IMR-90 (cell line): ENCODE results near the gene MYT1. TPM values are rescaled to one million over a fixed set of nuclear protein-coding genes. Genes with fewer than 3 reads are reported as not detected.

Experiments
- ATAC-seq: fragments of 200-7000 bp; cut with Tn5 transposase; 2 replicates; pipeline ENCODE4 v1.9.1; 2020; ENCODE audit warnings: low read depth, mild to moderate bottlenecking, moderate library complexity
- BruUV-seq: library from RNA; stranded (reverse); fragments of 400-500 nt; replicated peaks from 2 replicates; lab custom pipeline; 2021; lab: Mats Ljungman, UMichigan
- CTCF ChIA-PET: fragments of 300-600 bp; formaldehyde crosslinking; extraction: SDS; loops from one replicate; lab custom pipeline; 2021; ENCODE audit warnings: antibody characterized with exemption; lab: Yijun Ruan, JAX
- POLR2A ChIA-PET: fragments of 300-600 bp; sonication (Branson Sonifier 250); formaldehyde crosslinking; loops from one replicate; lab custom pipeline; 2022; ENCODE audit warnings: antibody characterized with exemption; ENCODE audit not compliant: unreplicated experiment; lab: Charles Lee
- DNase-seq: peaks from one replicate; pipeline ENCODE4 v3.0.0; 2013
- H2AFZ ChIP-seq: replicated peaks from 2 replicates; pipeline ENCODE3; 2013; ENCODE audit warnings: low read length, mild to moderate bottlenecking; ENCODE audit not compliant: poor library complexity
- H2AK5ac ChIP-seq: 2 replicates; pipeline ENCODE4 v1.6.1; 2013; ENCODE audit warnings: low read depth, low read length, inconsistent platforms
- H2AK9ac ChIP-seq: replicated peaks from 2 replicates; pipeline ENCODE3; 2013; ENCODE audit warnings: mild to moderate bottlenecking, low read depth, low read length, moderate library complexity; ENCODE audit not compliant: poor library complexity
- H2BK120ac ChIP-seq: 2 replicates; pipeline ENCODE4 v1.6.1; 2013; ENCODE audit warnings: low read depth, low read length, inconsistent platforms
- H2BK15ac ChIP-seq: 3 replicates; pipeline ENCODE4 v1.6.1; 2013; ENCODE audit warnings: low read depth, low read length, inconsistent platforms
- H2BK20ac ChIP-seq: 2 replicates; pipeline ENCODE4 v1.6.1; 2013; ENCODE audit warnings: low read depth, mild to moderate bottlenecking, inconsistent platforms, low read length, moderate library complexity
- H2BK5ac ChIP-seq: 2 replicates; pipeline ENCODE4 v1.6.1; 2013; ENCODE audit warnings: mild to moderate bottlenecking, low read depth, low read length, inconsistent platforms; ENCODE audit not compliant: poor library complexity, severe bottlenecking
- H3K14ac ChIP-seq: replicated peaks from 2 replicates; pipeline ENCODE4 v1.6.1; 2013; ENCODE audit warnings: low read depth, low read length, inconsistent platforms
- H3K18ac ChIP-seq: 2 replicates; pipeline ENCODE4 v1.6.1; 2013; ENCODE audit warnings: low read depth, low read length, control low read depth
- H3K23ac ChIP-seq: 2 replicates; pipeline ENCODE4 v1.6.1; 2013; ENCODE audit warnings: low read depth, low read length, inconsistent platforms
- H3K27ac ChIP-seq: 2 replicates; pipeline ENCODE4 v1.5.1; 2013; ENCODE audit warnings: mild to moderate bottlenecking, control low read depth, low read length; ENCODE audit not compliant: insufficient read depth
- H3K27me3 ChIP-seq: 2 replicates; pipeline ENCODE4 v1.6.1; 2013; ENCODE audit warnings: low read length; ENCODE audit not compliant: control insufficient read depth, insufficient read depth
- H3K36me3 ChIP-seq: 2 replicates; pipeline ENCODE4 v1.6.1; 2013; ENCODE audit warnings: low read length, mixed read lengths; ENCODE audit not compliant: control insufficient read depth, insufficient read depth
- H3K4ac ChIP-seq: 2 replicates; pipeline ENCODE4 v1.6.1; 2013; ENCODE audit warnings: low read depth, low read length, inconsistent platforms
- H3K4me1 ChIP-seq: 2 replicates; pipeline ENCODE4 v1.6.1; 2013; ENCODE audit warnings: low read length, mixed read lengths; ENCODE audit not compliant: control insufficient read depth, insufficient read depth
- H3K4me2 ChIP-seq: 2 replicates; pipeline ENCODE4 v1.6.1; 2013; ENCODE audit warnings: low read depth, mild to moderate bottlenecking, control low read depth, low read length, moderate library complexity
- H3K4me3 ChIP-seq: 2 replicates; pipeline ENCODE4 v1.5.1; 2013; ENCODE audit warnings: low read depth, mild to moderate bottlenecking, control low read depth, low read length, moderate library complexity; ENCODE audit not compliant: insufficient read depth
- H3K56ac ChIP-seq: 2 replicates; pipeline ENCODE4 v1.6.1; 2013; ENCODE audit warnings: low read length, inconsistent platforms; ENCODE audit not compliant: insufficient read depth; ENCODE audit errors: extremely low read depth
- H3K79me1 ChIP-seq, 2 experiments: 2 replicates each; pipeline ENCODE4 v1.6.1; 2013; ENCODE audit warnings: low read length in 2 of 2, inconsistent platforms in 1 of 2, low read depth in 1 of 2
- H3K9ac ChIP-seq: 2 replicates; pipeline ENCODE4 v1.6.1; 2013; ENCODE audit warnings: low read depth, low read length, control low read depth
- H3K9me1 ChIP-seq: 2 replicates; pipeline ENCODE4 v1.6.1; 2013; ENCODE audit warnings: low read length, inconsistent platforms; ENCODE audit not compliant: insufficient read depth
- H3K9me3 ChIP-seq: 2 replicates; pipeline ENCODE4 v1.6.1; 2013; ENCODE audit warnings: low read length; ENCODE audit not compliant: control insufficient read depth, insufficient read depth
- H4K20me1 ChIP-seq: 2 replicates; pipeline ENCODE4 v1.6.1; 2013; ENCODE audit warnings: low read length, inconsistent platforms; ENCODE audit not compliant: insufficient read depth
- H4K5ac ChIP-seq: 2 replicates; pipeline ENCODE4 v1.6.1; 2013; ENCODE audit warnings: mild to moderate bottlenecking, low read depth, low read length, control low read depth
- H4K8ac ChIP-seq, 2 experiments: 2 replicates each; pipeline ENCODE4 v1.6.1; 2013; ENCODE audit warnings: low read depth in 2 of 2, low read length in 2 of 2, control low read depth in 1 of 2, inconsistent platforms in 1 of 2
- H4K91ac ChIP-seq: 2 replicates; pipeline ENCODE4 v1.6.1; 2013; ENCODE audit warnings: low read depth, low read length, inconsistent platforms; ENCODE audit not compliant: insufficient read depth
- WGBS, 2 experiments: methylation state at CpG; one replicate each; pipeline versions ENCODE4 v1.1.5 to v1.1.7; 2013; ENCODE audit warnings: missing lambda C conversion rate in 2 of 2; ENCODE audit not compliant: insufficient read length in 1 of 2; ENCODE audit errors: extremely low coverage in 2 of 2; 5-methylcytosine and 5-hydroxymethylcytosine counted together
- dilution Hi-C: fragments of 300-500 bp; cut with HindIII; formaldehyde crosslinking; loops from one replicate; pipeline ENCODE4 v1.14.3; 2018; ENCODE audit warnings: low sequenced_read_pairs; ENCODE audit not compliant: unreplicated experiment
- in situ Hi-C: fragments of 300-500 bp; cut with MboI; formaldehyde crosslinking; loops from 3 replicates; pipeline ENCODE4 v1.14.3; 2019; ENCODE audit warnings: low sequenced_read_pairs, inconsistent platforms, mixed read lengths
- intact Hi-C: fragments of 100-400 bp; cut with micrococcal nuclease; formaldehyde crosslinking; loops from 2 replicates; pipeline ENCODE4 v1.10.0; 2022
- polyA plus RNA-seq, 3 experiments: library from polyadenylated mRNA; depleted of rRNA; stranded (reverse); fragments of >200 nt; gene quantifications; 2 replicates each; pipeline ENCODE4 v1.2.3, GENCODE V29; 2012; ENCODE audit warnings: low replicate concordance in 1 of 3
- total RNA-seq: library from RNA; depleted of rRNA; stranded (reverse); fragments of >200 nt; gene quantifications from 2 replicates; pipeline ENCODE4 v1.2.3, GENCODE V29; 2012
- TF ChIP-seq, protein P1 (sequence below): fragments of 150-350 bp; IDR thresholded peaks from 2 replicates; pipeline ENCODE4 v1.6.1; 2016; ENCODE audit warnings: low read depth, mild to moderate bottlenecking, low read length, moderate library complexity, borderline replicate concordance

Gene MYT1
- total and polyA plus RNA-seq, 2 of the 4 experiments (the other 2 are of a cell fraction): not detected

DNA sequence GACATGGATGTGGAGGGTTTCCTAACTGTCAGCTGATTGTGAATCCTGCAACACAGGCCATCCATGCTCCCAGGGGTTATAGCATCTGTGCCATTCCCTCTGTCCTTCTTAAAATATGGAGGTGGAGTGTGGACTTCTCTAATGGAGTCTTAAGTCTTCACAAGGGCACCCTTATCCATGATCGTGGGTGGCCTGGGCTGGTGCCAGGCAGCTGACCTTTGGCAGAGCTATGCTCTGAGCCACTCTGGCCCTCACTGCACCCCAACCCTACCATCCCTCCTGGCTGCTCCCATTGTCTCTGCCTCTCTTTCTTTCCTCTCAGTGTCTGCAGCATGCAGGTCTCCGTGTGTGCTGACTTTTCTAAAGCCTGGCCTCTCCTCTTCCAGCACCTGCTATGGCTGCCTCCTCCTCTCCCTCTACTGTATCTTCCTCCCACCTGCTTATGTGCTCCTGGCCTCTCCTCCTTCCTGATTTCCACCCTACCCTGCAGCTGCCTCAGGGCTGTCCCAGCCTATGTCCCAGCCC, 80.1 kb downstream of the MYT1 start:
- dilution Hi-C loops (no loop called here), in situ Hi-C loops (no loop called here), intact Hi-C loops (no loop called here)
- Histone ChIP-seq H3K4me3 (no peak overlapping the region), H3K9me1 (no peaks in the 10 kb centered on the region), H3K4ac (no peak overlapping the region), H3K4me2 (no peak overlapping the region), H3K14ac (no peak overlapping the region), H3K18ac (no peak overlapping the region), H4K8ac (no peak overlapping the region), H3K4me1 (no peaks in the 10 kb centered on the region), H3K9ac (no peak overlapping the region), H2AFZ (no peak overlapping the region), H3K23ac (no peak overlapping the region), H2BK120ac (no peak overlapping the region), H3K56ac (no peak overlapping the region), H2BK15ac (no peak overlapping the region), H3K27ac (no peak overlapping the region), H3K27me3 (peaks cover 51% of the 10 kb centered on the region), H2BK5ac (no peak overlapping the region), H4K20me1 (no peaks in the 10 kb centered on the region), H2BK20ac (no peak overlapping the region), H3K79me1 (no peaks in the 10 kb centered on the region), H2AK9ac (peak overlapping the region; percentile 37), H3K9me3 (no peaks in the 10 kb centered on the region), H4K91ac (no peak overlapping the region), H2AK5ac (no peak overlapping the region), H4K5ac (no peak overlapping the region), H3K36me3 (no peaks in the 10 kb centered on the region)
- TF ChIP-seq, protein P1, sequence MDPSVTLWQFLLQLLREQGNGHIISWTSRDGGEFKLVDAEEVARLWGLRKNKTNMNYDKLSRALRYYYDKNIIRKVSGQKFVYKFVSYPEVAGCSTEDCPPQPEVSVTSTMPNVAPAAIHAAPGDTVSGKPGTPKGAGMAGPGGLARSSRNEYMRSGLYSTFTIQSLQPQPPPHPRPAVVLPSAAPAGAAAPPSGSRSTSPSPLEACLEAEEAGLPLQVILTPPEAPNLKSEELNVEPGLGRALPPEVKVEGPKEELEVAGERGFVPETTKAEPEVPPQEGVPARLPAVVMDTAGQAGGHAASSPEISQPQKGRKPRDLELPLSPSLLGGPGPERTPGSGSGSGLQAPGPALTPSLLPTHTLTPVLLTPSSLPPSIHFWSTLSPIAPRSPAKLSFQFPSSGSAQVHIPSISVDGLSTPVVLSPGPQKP: no peak
- ATAC-seq: no peak
- POLR2A ChIA-PET: no interaction called here
- no TSS peak for BruUV-seq
- no peak for DNase-seq
- 22% methylated on average over 1 of the region's 2 CpGs; no CpG with 5 or more reads in 1 of the 2 experiments for WGBS, 2 experiments
- CTCF ChIA-PET: no interaction called here
